ENCODE results near the gene NRP1. TPM values are rescaled to one million over a fixed set of nuclear protein-coding genes. Genes with fewer than 3 reads are reported as not detected.
"Not testable (repeated sequence)": the region's sequence is repeated elsewhere in the genome, so short reads cannot be mapped to it uniquely, and the experiment has no call there.

Gene NRP1
- total RNA-seq, result 10 to 100 TPM; 11.7 to 18.4 TPM

GRCh38 chr10:33334153-33334804 lies at the start of gene NRP1:
TSS of gene NRP1 (minus strand) at chr10:33334667. CDS start at chr10:33334382, 285 bp downstream.
- DNase-seq, result peak; percentile 39
- TF ChIP-seq CTCF (IDR thresholded peaks at IDR 0.05), result no peak
- Histone ChIP-seq H3K9me3 (no peaks in the 10 kb centered on the region), H3K27me3 (peaks cover 8% of the 10 kb centered on the region), H3K36me3 (no peaks in the 10 kb centered on the region), H3K27ac (peak within 1 kb of the TSS; percentile 73), H3K4me3 (peak within 1 kb of the TSS; percentile 65), H3K4me1 (peaks cover 3% of the 10 kb centered on the region), H3K9ac (ENCODE audit: low read depth in 2 of 2, low read length in 2 of 2) (peak within 1 kb of the TSS; percentile 76 to 78)
- intact Hi-C loops (cut with DNase I), result loop anchor here (5.0 to 10.0 kb wide), 2 partner anchors 139 to 1303 kb away; no protein-coding TSS in a partner anchor

- H3K36me3 ChIP-seq; H3K9me3 ChIP-seq; H3K9ac ChIP-seq (ENCODE audit: low read depth in 2 of 2, low read length in 2 of 2); intact Hi-C loops (cut with DNase I); H3K27ac ChIP-seq; H3K27me3 ChIP-seq; H3K4me1 ChIP-seq; H3K4me3 ChIP-seq; DNase-seq: not testable (repeated sequence)
Measured at GRCh38 chr10:33384201-33384600, 49.7 kb upstream of the NRP1 start.

- H3K4me1 ChIP-seq, result no peaks in the 10 kb centered on the region
- no peak overlapping the region for H3K9ac ChIP-seq (ENCODE audit: low read depth in 2 of 2, low read length in 2 of 2)
- intact Hi-C loops (cut with DNase I), result no loop called here
- TF ChIP-seq CTCF (IDR thresholded peaks at IDR 0.05), result no peak
- H3K27me3 ChIP-seq, result no peaks in the 10 kb centered on the region
- no peak overlapping the region for H3K4me3 ChIP-seq
- no peaks in the 10 kb centered on the region for H3K36me3 ChIP-seq
- DNase-seq, result no peak
- H3K27ac ChIP-seq, result no peak overlapping the region
- no peaks in the 10 kb centered on the region for H3K9me3 ChIP-seq
Measured at GRCh38 chr10:33382921-33383713, 48.6 kb upstream of the NRP1 start.

- H3K27me3 ChIP-seq, result no peaks in the 10 kb centered on the region
- H3K9me3 ChIP-seq, result no peaks in the 10 kb centered on the region
- no peaks in the 10 kb centered on the region for H3K36me3 ChIP-seq
- no peak overlapping the region for H3K27ac ChIP-seq
- DNase-seq, result peak; percentile 36
- no peaks in the 10 kb centered on the region for H3K4me1 ChIP-seq
- H3K4me3 ChIP-seq, result no peak overlapping the region
- intact Hi-C loops (cut with DNase I), result no loop called here
- H3K9ac ChIP-seq (ENCODE audit: low read depth in 2 of 2, low read length in 2 of 2), result no peak overlapping the region
- TF ChIP-seq CTCF (IDR thresholded peaks at IDR 0.05), result no peak
Measured at GRCh38 chr10:33382216-33382600, 47.7 kb upstream of the NRP1 start.

GRCh38 chr10:33381451-33382215 lies 47.2 kb upstream of the NRP1 start:
- no peaks in the 10 kb centered on the region for H3K9me3 ChIP-seq
- H3K27me3 ChIP-seq, result no peaks in the 10 kb centered on the region
- H3K27ac ChIP-seq, result no peak overlapping the region
- no peak for DNase-seq
- TF ChIP-seq CTCF (IDR thresholded peaks at IDR 0.05), result no peak
- intact Hi-C loops (cut with DNase I), result no loop called here
- no peak overlapping the region for H3K4me3 ChIP-seq
- no peaks in the 10 kb centered on the region for H3K36me3 ChIP-seq
- H3K9ac ChIP-seq (ENCODE audit: low read depth in 2 of 2, low read length in 2 of 2), result no peak overlapping the region
- H3K4me1 ChIP-seq, result no peaks in the 10 kb centered on the region

All from colonic mucosa (tissue), 4 donors.